Large intestine (tissue), 3 donors: ENCODE measurements around the gene CAPZB. TPM values are rescaled to one million over a fixed set of nuclear protein-coding genes. Genes with fewer than 3 reads are reported as not detected.

Source experiments
- DNase-seq, 2 donors: peaks; one replicate each; pipeline versions ENCODE4 v3.0.0 to v3.0.0-alpha.2; 2013
- H3K27ac ChIP-seq: one replicate; pipeline ENCODE4 v1.5.1; 2013; ENCODE audit warnings: low read length
- H3K27me3 ChIP-seq: 2 replicates; pipeline ENCODE4 v1.6.1; 2013; ENCODE audit warnings: low read length; ENCODE audit not compliant: control insufficient read depth, insufficient read depth
- H3K36me3 ChIP-seq: 2 replicates; pipeline ENCODE4 v1.6.1; 2013; ENCODE audit warnings: low read length; ENCODE audit not compliant: control insufficient read depth, insufficient read depth
- H3K4me1 ChIP-seq: one replicate; pipeline ENCODE4 v1.6.1; 2013; ENCODE audit warnings: low read length; ENCODE audit not compliant: control insufficient read depth, insufficient read depth
- H3K4me3 ChIP-seq: one replicate; pipeline ENCODE4 v1.5.1; 2013; ENCODE audit warnings: low read length
- H3K9me3 ChIP-seq: one replicate; pipeline ENCODE4 v1.6.1; 2013; ENCODE audit warnings: mild to moderate bottlenecking, low read depth, low read length, moderate library complexity; ENCODE audit not compliant: control insufficient read depth
- WGBS: methylation state at CpG from one replicate; pipeline ENCODE4 v1.1.5; 2013; ENCODE audit warnings: low lambda C conversion rate; ENCODE audit not compliant: insufficient coverage; 5-methylcytosine and 5-hydroxymethylcytosine counted together
- polyA plus RNA-seq: library from polyadenylated mRNA; unstranded; fragments of 120-200 nt; gene quantifications from one replicate; pipeline ENCODE4 v1.2.1, GENCODE V29; 2013

CAPZB gene
- polyA plus RNA-seq, 1 donor, result 245 TPM

- Histone ChIP-seq H3K36me3 (peaks cover 81% of the 10 kb centered on the region), H3K9me3 (no peaks in the 10 kb centered on the region), H3K4me3 (no peak overlapping the region), H3K27ac (no peak overlapping the region), H3K27me3 (no peaks in the 10 kb centered on the region), H3K4me1 (peaks cover 4% of the 10 kb centered on the region)
- no peak for DNase-seq
- no CpG with 5 or more reads among the region's 10 CpGs for WGBS
These were observed 133.5 kb downstream of the CAPZB start for GRCh38 chr1:19351873-19352272.

- Histone ChIP-seq H3K4me3 (no peak overlapping the region), H3K4me1 (peaks cover 4% of the 10 kb centered on the region), H3K36me3 (peaks cover 76% of the 10 kb centered on the region), H3K27me3 (no peaks in the 10 kb centered on the region), H3K27ac (no peak overlapping the region), H3K9me3 (no peaks in the 10 kb centered on the region)
- no peak for DNase-seq
- 100% methylated on average over 2 of the region's 5 CpGs for WGBS
These were observed 134.8 kb downstream of the CAPZB start for GRCh38 chr1:19350566-19350965.

- peaks cover 77% of the 10 kb centered on the region for H3K36me3 ChIP-seq
- no peaks in the 10 kb centered on the region for H3K27me3 ChIP-seq
- no peak overlapping the region for H3K4me3 ChIP-seq
- WGBS, result 80% methylated on average over 1 of the region's 17 CpGs
- no peak overlapping the region for H3K27ac ChIP-seq
- H3K9me3 ChIP-seq, result no peaks in the 10 kb centered on the region
- DNase-seq, result no peak
- H3K4me1 ChIP-seq, result peaks cover 4% of the 10 kb centered on the region
These were observed 135.3 kb downstream of the CAPZB start for GRCh38 chr1:19349999-19350398.

GRCh38 chr1:19348441-19349198 is 136.7 kb downstream of the CAPZB start:
- no CpG with 5 or more reads among the region's 15 CpGs for WGBS
- Histone ChIP-seq H3K27ac (peak overlapping the region; percentile 24), H3K4me1 (peaks cover 4% of the 10 kb centered on the region), H3K4me3 (no peak overlapping the region), H3K27me3 (no peaks in the 10 kb centered on the region), H3K9me3 (no peaks in the 10 kb centered on the region), H3K36me3 (peaks cover 77% of the 10 kb centered on the region)
- DNase-seq, result no peak

GRCh38 chr1:19347533-19348172 is 137.7 kb downstream of the CAPZB start:
- WGBS, result no CpG with 5 or more reads among the region's 14 CpGs
- peaks cover 76% of the 10 kb centered on the region for H3K36me3 ChIP-seq
- peak in 1 of 2 donors; percentile 36 for DNase-seq
- no peaks in the 10 kb centered on the region for H3K27me3 ChIP-seq
- no peak overlapping the region for H3K4me3 ChIP-seq
- peak overlapping the region; percentile 24 for H3K27ac ChIP-seq
- peaks cover 4% of the 10 kb centered on the region for H3K4me1 ChIP-seq
- no peaks in the 10 kb centered on the region for H3K9me3 ChIP-seq

- Histone ChIP-seq H3K36me3 (peaks cover 74% of the 10 kb centered on the region), H3K9me3 (no peaks in the 10 kb centered on the region), H3K4me1 (peaks cover 7% of the 10 kb centered on the region), H3K27me3 (no peaks in the 10 kb centered on the region), H3K27ac (no peak overlapping the region), H3K4me3 (no peak overlapping the region)
- WGBS, result 83% methylated on average over 4 of the region's 6 CpGs
- no peak for DNase-seq
These were observed 139.3 kb downstream of the CAPZB start for GRCh38 chr1:19346026-19346425.

- Histone ChIP-seq H3K4me3 (no peak overlapping the region), H3K9me3 (no peaks in the 10 kb centered on the region), H3K27me3 (no peaks in the 10 kb centered on the region), H3K4me1 (peaks cover 7% of the 10 kb centered on the region), H3K27ac (no peak overlapping the region), H3K36me3 (peaks cover 78% of the 10 kb centered on the region)
- no CpG with 5 or more reads among the region's 8 CpGs for WGBS
- no peak for DNase-seq
These were observed 139.9 kb downstream of the CAPZB start for GRCh38 chr1:19345391-19345790.

- Histone ChIP-seq H3K27ac (no peak overlapping the region), H3K9me3 (no peaks in the 10 kb centered on the region), H3K4me3 (no peak overlapping the region), H3K36me3 (peaks cover 73% of the 10 kb centered on the region), H3K4me1 (peaks cover 7% of the 10 kb centered on the region), H3K27me3 (no peaks in the 10 kb centered on the region)
- no CpG with 5 or more reads among the region's 11 CpGs for WGBS
- no peak for DNase-seq
These were observed 140.5 kb downstream of the CAPZB start for GRCh38 chr1:19344831-19345230.

GRCh38 chr1:19344372-19344810 is 140.9 kb downstream of the CAPZB start:
- Histone ChIP-seq H3K4me3 (no peak overlapping the region), H3K9me3 (no peaks in the 10 kb centered on the region), H3K36me3 (peaks cover 73% of the 10 kb centered on the region), H3K4me1 (peaks cover 7% of the 10 kb centered on the region), H3K27me3 (no peaks in the 10 kb centered on the region), H3K27ac (no peak overlapping the region)
- no CpG with 5 or more reads among the region's 12 CpGs for WGBS
- DNase-seq, result peak in 1 of 2 donors; percentile 35

- H3K4me1 ChIP-seq, result peaks cover 7% of the 10 kb centered on the region
- H3K9me3 ChIP-seq, result no peaks in the 10 kb centered on the region
- WGBS, result no CpG with 5 or more reads among the region's 20 CpGs
- H3K27ac ChIP-seq, result no peak overlapping the region
- H3K36me3 ChIP-seq, result peaks cover 71% of the 10 kb centered on the region
- no peaks in the 10 kb centered on the region for H3K27me3 ChIP-seq
- DNase-seq, result no peak
- no peak overlapping the region for H3K4me3 ChIP-seq
These were observed 141.6 kb downstream of the CAPZB start for GRCh38 chr1:19343617-19344350.
